ENCODE measurements around the gene STK32B. TPM values are rescaled to one million over a fixed set of nuclear protein-coding genes. Genes with fewer than 3 reads are reported as not detected.

STK32B gene
- total RNA-seq, 1 experiment from 2014 or later, result 11.6 TPM

DNA sequence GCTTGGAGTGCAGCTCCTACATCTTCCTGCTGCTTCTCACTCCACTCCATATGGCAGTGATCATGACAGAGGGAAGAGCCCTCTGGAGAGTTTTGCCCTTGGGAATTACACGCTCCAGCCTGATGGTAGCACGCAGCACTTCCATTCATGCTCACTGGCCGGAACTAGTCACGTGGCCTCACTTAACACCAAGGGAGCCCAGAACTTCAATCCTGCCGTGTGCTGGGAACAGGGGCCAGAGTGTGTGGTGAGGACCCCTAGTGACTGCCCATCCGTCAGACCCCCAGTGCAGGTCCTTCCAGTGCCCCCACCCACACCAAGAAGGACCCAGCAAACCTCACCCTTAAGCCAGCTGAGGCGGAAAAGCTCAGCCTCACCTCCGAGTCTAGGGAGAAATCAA, 426.3 kb downstream of the STK32B start:
- ChIA-PET POLR2A (no interaction called here), CTCF (no interaction called here)
- no TSS peak for BruUV-seq (replicated peaks)
- H3K27me3 ChIP-seq (ENCODE audit: control insufficient read depth, insufficient read depth, low read length), result no peaks in the 10 kb centered on the region
- ATAC-seq (no peak), DNase-seq (ENCODE audit: low read depth, low spot score) (no peak)
- no peaks in the 10 kb centered on the region for H3K4me1 ChIP-seq (ENCODE audit: control insufficient read depth, insufficient read depth, low read length)
- intact Hi-C loops (cut with micrococcal nuclease; ENCODE audit: unreplicated experiment) (no loop called here), in situ Hi-C loops (cut with HindIII; ENCODE audit: low pct_unique_long_range_greater_than_20kb, low sequenced_read_pairs) (no loop called here)
- no peak for TF ChIP-seq SIN3A (IDR thresholded peaks at IDR 0.05; ENCODE audit: borderline replicate concordance, insufficient read depth, low read depth, low read length)
- TF ChIP-seq, protein P1, sequence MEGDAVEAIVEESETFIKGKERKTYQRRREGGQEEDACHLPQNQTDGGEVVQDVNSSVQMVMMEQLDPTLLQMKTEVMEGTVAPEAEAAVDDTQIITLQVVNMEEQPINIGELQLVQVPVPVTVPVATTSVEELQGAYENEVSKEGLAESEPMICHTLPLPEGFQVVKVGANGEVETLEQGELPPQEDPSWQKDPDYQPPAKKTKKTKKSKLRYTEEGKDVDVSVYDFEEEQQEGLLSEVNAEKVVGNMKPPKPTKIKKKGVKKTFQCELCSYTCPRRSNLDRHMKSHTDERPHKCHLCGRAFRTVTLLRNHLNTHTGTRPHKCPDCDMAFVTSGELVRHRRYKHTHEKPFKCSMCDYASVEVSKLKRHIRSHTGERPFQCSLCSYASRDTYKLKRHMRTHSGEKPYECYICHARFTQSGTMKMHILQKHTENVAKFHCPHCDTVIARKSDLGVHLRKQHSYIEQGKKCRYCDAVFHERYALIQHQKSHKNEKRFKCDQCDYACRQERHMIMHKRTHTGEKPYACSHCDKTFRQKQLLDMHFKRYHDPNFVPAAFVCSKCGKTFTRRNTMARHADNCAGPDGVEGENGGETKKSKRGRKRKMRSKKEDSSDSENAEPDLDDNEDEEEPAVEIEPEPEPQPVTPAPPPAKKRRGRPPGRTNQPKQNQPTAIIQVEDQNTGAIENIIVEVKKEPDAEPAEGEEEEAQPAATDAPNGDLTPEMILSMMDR (IDR thresholded peaks at IDR 0.05), result no peak
- TF ChIP-seq, protein P2, sequence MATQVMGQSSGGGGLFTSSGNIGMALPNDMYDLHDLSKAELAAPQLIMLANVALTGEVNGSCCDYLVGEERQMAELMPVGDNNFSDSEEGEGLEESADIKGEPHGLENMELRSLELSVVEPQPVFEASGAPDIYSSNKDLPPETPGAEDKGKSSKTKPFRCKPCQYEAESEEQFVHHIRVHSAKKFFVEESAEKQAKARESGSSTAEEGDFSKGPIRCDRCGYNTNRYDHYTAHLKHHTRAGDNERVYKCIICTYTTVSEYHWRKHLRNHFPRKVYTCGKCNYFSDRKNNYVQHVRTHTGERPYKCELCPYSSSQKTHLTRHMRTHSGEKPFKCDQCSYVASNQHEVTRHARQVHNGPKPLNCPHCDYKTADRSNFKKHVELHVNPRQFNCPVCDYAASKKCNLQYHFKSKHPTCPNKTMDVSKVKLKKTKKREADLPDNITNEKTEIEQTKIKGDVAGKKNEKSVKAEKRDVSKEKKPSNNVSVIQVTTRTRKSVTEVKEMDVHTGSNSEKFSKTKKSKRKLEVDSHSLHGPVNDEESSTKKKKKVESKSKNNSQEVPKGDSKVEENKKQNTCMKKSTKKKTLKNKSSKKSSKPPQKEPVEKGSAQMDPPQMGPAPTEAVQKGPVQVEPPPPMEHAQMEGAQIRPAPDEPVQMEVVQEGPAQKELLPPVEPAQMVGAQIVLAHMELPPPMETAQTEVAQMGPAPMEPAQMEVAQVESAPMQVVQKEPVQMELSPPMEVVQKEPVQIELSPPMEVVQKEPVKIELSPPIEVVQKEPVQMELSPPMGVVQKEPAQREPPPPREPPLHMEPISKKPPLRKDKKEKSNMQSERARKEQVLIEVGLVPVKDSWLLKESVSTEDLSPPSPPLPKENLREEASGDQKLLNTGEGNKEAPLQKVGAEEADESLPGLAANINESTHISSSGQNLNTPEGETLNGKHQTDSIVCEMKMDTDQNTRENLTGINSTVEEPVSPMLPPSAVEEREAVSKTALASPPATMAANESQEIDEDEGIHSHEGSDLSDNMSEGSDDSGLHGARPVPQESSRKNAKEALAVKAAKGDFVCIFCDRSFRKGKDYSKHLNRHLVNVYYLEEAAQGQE (IDR thresholded peaks at IDR 0.05; ENCODE audit: insufficient read depth in 1 of 2, low read depth in 2 of 2, low read length in 1 of 2), result no peak
- TF ChIP-seq TCF7L2 (IDR thresholded peaks at IDR 0.05; ENCODE audit: low read depth, low read length), result no peak
- TF ChIP-seq POLR2AphosphoS5 (IDR thresholded peaks at IDR 0.05; ENCODE audit: low read depth, low read length), result no peak
- no peaks in the 10 kb centered on the region for H3K9me3 ChIP-seq (ENCODE audit: control insufficient read depth, insufficient read depth, low read depth, low read length)
- no peak overlapping the region for H3K27ac ChIP-seq (ENCODE audit: low read length)
- H3K36me3 ChIP-seq (ENCODE audit: control insufficient read depth, insufficient read depth, low read length), result no peaks in the 10 kb centered on the region
- H3K4me3 ChIP-seq (ENCODE audit: low read depth in 2 of 2, low read length in 2 of 2), result no peak overlapping the region

DNA sequence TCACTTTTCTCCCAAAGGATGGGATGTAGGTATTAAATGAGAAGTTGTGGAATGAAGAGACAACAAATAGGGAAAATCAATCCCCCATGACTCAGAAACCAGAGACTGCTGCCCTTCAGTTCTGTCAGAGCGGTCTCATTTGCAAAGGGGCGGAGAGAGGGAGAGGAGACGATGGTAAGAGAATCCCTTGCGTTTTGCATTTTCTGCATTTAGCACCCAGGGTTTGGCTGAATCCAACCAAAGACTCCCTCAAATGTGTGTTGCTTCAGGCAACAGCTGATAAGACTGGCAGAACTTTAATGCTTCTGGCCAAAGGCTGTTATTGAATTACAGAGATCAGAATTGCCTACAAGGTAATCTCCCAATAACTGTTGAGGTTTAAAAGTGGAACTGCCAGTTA, 426.9 kb downstream of the STK32B start:
- H3K4me3 ChIP-seq (ENCODE audit: low read depth in 2 of 2, low read length in 2 of 2), result no peak overlapping the region
- no peak overlapping the region for H3K27ac ChIP-seq (ENCODE audit: low read length)
- ATAC-seq (no peak), DNase-seq (ENCODE audit: low read depth, low spot score) (no peak)
- H3K9me3 ChIP-seq (ENCODE audit: control insufficient read depth, insufficient read depth, low read depth, low read length), result no peaks in the 10 kb centered on the region
- no peaks in the 10 kb centered on the region for H3K27me3 ChIP-seq (ENCODE audit: control insufficient read depth, insufficient read depth, low read length)
- TF ChIP-seq TCF7L2 (IDR thresholded peaks at IDR 0.05; ENCODE audit: low read depth, low read length), result no peak
- no peak for TF ChIP-seq POLR2AphosphoS5 (IDR thresholded peaks at IDR 0.05; ENCODE audit: low read depth, low read length)
- TF ChIP-seq, protein P2 (IDR thresholded peaks at IDR 0.05; ENCODE audit: insufficient read depth in 1 of 2, low read depth in 2 of 2, low read length in 1 of 2), result no peak
- TF ChIP-seq, protein P1 (IDR thresholded peaks at IDR 0.05), result no peak
- TF ChIP-seq SIN3A (IDR thresholded peaks at IDR 0.05; ENCODE audit: borderline replicate concordance, insufficient read depth, low read depth, low read length), result no peak
- no TSS peak for BruUV-seq (replicated peaks)
- intact Hi-C loops (cut with micrococcal nuclease; ENCODE audit: unreplicated experiment) (no loop called here), in situ Hi-C loops (cut with HindIII; ENCODE audit: low pct_unique_long_range_greater_than_20kb, low sequenced_read_pairs) (no loop called here)
- POLR2A ChIA-PET, result no interaction called here
- CTCF ChIA-PET, result no interaction called here
- H3K36me3 ChIP-seq (ENCODE audit: control insufficient read depth, insufficient read depth, low read length), result no peaks in the 10 kb centered on the region
- H3K4me1 ChIP-seq (ENCODE audit: control insufficient read depth, insufficient read depth, low read length), result no peaks in the 10 kb centered on the region

Data from Panc1 (cell line).